ENCODE data around the gene PRPF40A.

Gene PRPF40A

DNA sequence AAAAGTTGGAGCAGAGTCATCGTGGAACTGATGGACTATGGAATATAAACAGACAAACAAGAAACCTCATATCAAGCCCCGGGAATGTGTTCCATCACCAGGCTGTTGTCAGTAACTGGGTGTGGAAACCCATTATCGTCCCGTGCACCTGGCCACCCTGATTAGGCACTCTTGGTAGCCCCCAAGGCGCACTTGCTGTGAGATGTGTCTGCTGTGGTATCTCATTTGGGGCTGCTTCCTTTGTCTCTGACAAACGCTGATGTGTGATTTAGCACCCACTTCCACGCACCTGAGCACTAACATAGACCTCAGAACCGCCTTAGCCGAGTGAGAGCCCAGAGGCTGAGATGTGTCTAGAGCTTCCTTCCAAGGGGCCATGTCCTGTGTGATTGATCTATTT lies 96.3 kb downstream of the PRPF40A start:
- DNase-seq (ENCODE audit: low read depth), result no peak
- H3K4me3 ChIP-seq (ENCODE audit: low read length), result no peak overlapping the region
- TF ChIP-seq, protein P1, sequence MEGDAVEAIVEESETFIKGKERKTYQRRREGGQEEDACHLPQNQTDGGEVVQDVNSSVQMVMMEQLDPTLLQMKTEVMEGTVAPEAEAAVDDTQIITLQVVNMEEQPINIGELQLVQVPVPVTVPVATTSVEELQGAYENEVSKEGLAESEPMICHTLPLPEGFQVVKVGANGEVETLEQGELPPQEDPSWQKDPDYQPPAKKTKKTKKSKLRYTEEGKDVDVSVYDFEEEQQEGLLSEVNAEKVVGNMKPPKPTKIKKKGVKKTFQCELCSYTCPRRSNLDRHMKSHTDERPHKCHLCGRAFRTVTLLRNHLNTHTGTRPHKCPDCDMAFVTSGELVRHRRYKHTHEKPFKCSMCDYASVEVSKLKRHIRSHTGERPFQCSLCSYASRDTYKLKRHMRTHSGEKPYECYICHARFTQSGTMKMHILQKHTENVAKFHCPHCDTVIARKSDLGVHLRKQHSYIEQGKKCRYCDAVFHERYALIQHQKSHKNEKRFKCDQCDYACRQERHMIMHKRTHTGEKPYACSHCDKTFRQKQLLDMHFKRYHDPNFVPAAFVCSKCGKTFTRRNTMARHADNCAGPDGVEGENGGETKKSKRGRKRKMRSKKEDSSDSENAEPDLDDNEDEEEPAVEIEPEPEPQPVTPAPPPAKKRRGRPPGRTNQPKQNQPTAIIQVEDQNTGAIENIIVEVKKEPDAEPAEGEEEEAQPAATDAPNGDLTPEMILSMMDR (conservative IDR thresholded peaks at IDR 0.05; ENCODE audit: low read length), result no peak

DNA sequence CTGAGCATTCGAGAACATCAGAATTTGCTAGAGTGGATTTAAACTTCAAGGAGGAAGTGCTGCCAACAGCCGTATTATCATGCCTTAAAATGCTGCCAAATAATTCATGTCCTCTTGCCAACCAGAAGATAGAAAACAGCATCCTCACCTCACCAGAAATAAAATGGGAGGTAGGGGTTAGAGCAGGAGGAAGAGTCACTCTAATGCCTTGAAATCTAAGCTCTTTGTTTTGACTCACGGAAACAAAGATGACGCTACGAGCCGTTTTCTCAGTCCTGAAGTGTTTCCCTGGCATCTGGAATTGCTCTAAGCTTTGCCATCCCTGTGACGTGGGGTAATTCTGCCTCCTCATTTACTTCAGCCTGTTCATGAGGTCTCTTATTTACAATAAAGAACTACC lies 97.1 kb downstream of the PRPF40A start:
- TF ChIP-seq, protein P1 (conservative IDR thresholded peaks at IDR 0.05; ENCODE audit: low read length), result no peak
- H3K4me3 ChIP-seq (ENCODE audit: low read length), result no peak overlapping the region
- peak; percentile 25 for DNase-seq (ENCODE audit: low read depth)

DNA sequence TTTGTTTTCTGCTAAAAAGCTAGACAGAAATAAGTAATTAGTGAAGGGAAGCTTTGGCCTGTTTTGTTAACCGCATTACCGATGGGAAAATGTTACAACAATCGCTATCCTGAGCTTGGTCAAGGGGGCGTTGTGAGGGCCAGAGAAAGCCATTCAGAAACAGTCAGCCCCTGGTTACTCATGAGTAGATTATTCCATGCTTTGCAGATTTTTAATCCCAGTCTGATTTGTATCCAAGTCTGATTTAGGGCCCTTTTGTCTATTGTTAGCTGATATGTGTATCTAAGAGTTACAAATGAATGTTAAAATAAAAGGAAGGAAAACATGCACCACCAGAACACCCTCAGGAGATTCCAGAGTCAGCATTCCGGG lies 99.1 kb downstream of the PRPF40A start:
- no peak overlapping the region for H3K4me3 ChIP-seq (ENCODE audit: low read length)
- DNase-seq (ENCODE audit: low read depth), result no peak
- TF ChIP-seq, protein P1 (conservative IDR thresholded peaks at IDR 0.05; ENCODE audit: low read length), result no peak

DNA sequence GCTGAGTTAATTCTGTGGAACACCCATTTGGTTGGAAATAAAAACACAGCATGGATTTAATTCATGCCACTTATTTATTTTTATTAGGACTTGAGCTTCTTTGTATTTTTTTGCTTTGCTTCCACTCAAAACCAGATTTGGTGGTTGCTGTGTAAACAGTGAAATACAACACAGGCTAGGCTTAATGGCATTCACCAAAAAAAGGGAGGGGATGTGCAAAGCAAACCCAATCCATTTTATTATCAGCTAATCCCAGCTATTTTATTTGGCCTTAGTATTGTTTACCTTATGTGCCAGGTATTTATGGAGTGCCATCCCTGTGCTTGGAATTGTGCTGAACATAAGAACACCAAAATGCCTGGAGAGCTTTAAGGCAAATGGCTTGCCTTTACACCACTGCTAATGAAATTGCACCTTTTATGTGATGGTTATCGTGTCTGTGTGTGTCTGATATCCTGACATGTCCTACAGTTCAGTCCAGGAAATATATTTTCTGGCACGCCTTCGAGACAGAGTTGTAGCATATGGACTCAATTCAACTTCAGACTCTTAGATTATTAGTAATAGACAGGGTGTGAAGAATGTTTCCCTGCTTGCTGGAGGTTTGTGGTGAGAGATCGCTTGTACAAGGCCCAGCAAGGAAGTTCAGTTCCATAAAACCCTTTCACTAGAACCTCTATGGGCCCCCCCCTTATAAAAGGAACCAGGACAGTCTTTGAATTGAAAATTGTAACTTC lies 99.6 kb downstream of the PRPF40A start:
- TF ChIP-seq, protein P1 (conservative IDR thresholded peaks at IDR 0.05; ENCODE audit: low read length), result no peak
- H3K4me3 ChIP-seq (ENCODE audit: low read length), result no peak overlapping the region
- peak; percentile 33 for DNase-seq (ENCODE audit: low read depth)

DNA sequence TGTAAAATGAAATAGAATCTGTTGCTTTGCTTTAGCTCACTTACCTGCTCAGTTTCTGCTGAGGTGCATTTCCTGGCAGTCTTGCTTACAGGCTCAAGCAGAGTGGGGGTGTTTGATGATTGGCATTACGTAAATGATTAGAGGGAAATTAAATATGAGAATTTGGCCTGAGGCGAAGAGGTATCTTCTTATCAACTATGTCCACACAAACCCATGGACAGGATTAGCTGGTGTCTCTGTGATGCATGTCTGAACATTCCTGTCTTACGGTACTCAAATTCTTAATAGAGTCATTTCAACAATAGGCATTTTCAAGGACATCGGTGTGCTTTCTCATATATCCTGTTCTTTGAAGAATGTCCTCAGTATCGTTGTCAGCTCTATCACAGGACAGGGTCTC lies 102.1 kb downstream of the PRPF40A start:
- DNase-seq (ENCODE audit: low read depth), result no peak
- TF ChIP-seq, protein P1 (conservative IDR thresholded peaks at IDR 0.05; ENCODE audit: low read length), result no peak
- H3K4me3 ChIP-seq (ENCODE audit: low read length), result no peak overlapping the region

DNA sequence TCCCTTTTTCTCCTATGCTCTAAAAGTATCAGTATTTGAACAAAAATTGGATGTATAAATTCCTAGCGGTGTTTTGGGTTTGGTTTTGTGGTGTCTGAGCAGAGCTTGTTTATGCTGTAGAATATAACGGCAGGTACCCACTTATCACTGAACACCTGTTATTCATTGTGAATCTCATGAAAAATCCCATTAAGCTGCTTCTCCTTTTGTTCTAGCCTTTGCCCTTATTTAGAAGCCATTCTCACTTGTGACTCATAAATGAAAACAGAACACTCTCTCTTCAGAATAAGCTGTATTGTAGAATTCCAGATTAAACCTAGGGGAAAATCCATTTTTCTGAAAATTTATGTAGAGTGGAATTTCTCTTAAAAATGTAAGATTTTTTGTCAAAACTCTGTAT lies 104.0 kb downstream of the PRPF40A start:
- peak; percentile 24 for DNase-seq (ENCODE audit: low read depth)
- TF ChIP-seq, protein P1 (conservative IDR thresholded peaks at IDR 0.05; ENCODE audit: low read length), result no peak
- no peak overlapping the region for H3K4me3 ChIP-seq (ENCODE audit: low read length)

DNA sequence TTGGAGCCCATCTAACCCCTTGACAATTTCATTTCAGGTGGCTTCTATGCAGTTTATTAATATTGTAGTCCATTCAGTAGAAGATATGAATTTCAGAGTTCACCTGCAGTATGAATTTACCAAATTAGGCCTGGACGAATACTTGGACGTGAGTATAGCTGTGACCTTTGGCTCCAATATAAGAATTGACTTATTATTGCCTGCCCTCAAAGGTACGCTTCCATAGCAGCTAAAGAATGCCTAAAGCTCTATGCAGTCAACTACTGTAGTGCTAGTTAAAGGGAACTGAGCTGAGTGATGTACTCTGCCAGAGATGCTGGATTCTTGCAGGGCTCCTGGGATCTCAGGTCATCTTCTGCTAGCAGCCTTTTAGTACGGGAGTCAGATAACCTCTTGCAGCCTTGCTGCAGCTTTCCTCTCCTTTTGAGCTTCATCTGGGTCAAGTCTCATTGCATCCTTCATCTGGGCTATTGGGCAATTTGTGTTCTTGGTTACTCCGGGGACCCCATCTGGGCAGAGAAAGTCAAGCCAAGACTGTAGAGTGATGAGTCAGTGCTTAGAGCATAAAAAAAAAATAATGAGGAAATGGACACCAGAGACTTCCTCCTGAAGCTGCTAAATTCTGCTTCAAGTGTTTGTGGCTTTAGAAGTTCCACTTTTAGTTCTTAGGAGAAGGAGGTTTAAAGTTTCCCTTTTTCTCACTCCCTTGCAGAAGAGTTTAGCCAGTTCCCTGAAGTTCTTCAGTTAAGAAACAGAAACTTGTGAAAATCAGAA lies 105.6 kb downstream of the PRPF40A start:
- no peak overlapping the region for H3K4me3 ChIP-seq (ENCODE audit: low read length)
- TF ChIP-seq, protein P1 (conservative IDR thresholded peaks at IDR 0.05; ENCODE audit: low read length), result no peak
- DNase-seq (ENCODE audit: low read depth), result peak; percentile 92
